OCI-LY7 (cell line): ENCODE data around the gene EPHB1. TPM values are rescaled to one million over a fixed set of nuclear protein-coding genes. Genes with fewer than 3 reads are reported as not detected.

ENCODE experiments used
- BruUV-seq: library from RNA; stranded (reverse); fragments of 400-500 nt; replicated peaks from 2 replicates; lab custom pipeline; 2021; lab: Mats Ljungman, UMichigan
- CTCF ChIA-PET: fragments of 300-600 bp; sonication (Branson Sonifier 250); formaldehyde crosslinking; loops from one replicate; lab custom pipeline; 2022; ENCODE audit warnings: antibody characterized with exemption; ENCODE audit not compliant: unreplicated experiment; lab: Charles Lee
- POLR2A ChIA-PET: fragments of 300-600 bp; sonication (Branson Sonifier 250); formaldehyde crosslinking; loops from one replicate; lab custom pipeline; 2022; ENCODE audit warnings: antibody characterized with exemption; lab: Charles Lee
- DNase-seq: peaks from one replicate; pipeline ENCODE4 v3.0.0-alpha.2; 2015; ENCODE audit warnings: low spot score
- H2AFZ ChIP-seq: fragments of 200-600 bp; sonication (generic), shearing (Covaris generic); 2 replicates; pipeline ENCODE4 v1.6.1; 2014; ENCODE audit warnings: mild to moderate bottlenecking, antibody characterized with exemption, low read length, moderate library complexity
- H3K27ac ChIP-seq: fragments of 200-600 bp; sonication (generic); 2 replicates; pipeline ENCODE4 v1.5.1; 2014; ENCODE audit warnings: mixed run types, low read depth, mild to moderate bottlenecking, moderate library complexity, low read length, inconsistent platforms; ENCODE audit not compliant: poor library complexity, severe bottlenecking
- H3K36me3 ChIP-seq: fragments of 200-600 bp; sonication (generic); 2 replicates; pipeline ENCODE4 v1.6.1; 2014; ENCODE audit warnings: mild to moderate bottlenecking, antibody characterized with exemption, low read length, moderate library complexity, mixed read lengths; ENCODE audit not compliant: insufficient read depth
- H3K4me1 ChIP-seq: fragments of 200-600 bp; sonication (generic); 2 replicates; pipeline ENCODE4 v1.5.1; 2014; ENCODE audit warnings: mild to moderate bottlenecking, low read length; ENCODE audit not compliant: insufficient read depth, poor library complexity, severe bottlenecking
- H3K4me2 ChIP-seq: fragments of 200-600 bp; sonication (generic); 2 replicates; pipeline ENCODE4 v1.6.1; 2014; ENCODE audit warnings: mild to moderate bottlenecking, low read length
- H3K4me3 ChIP-seq: fragments of 200-600 bp; sonication (generic); 2 replicates; pipeline ENCODE4 v1.5.1; 2014; ENCODE audit warnings: mild to moderate bottlenecking, low read depth, low read length; ENCODE audit not compliant: poor library complexity, severe bottlenecking
- H3K79me2 ChIP-seq: fragments of 200-600 bp; sonication (generic); 2 replicates; pipeline ENCODE4 v1.6.1; 2016; ENCODE audit warnings: low read depth, mild to moderate bottlenecking, low read length, moderate library complexity, mixed read lengths; ENCODE audit not compliant: insufficient read depth
- H3K9me2 ChIP-seq: fragments of 200-600 bp; sonication (generic); 2 replicates; pipeline ENCODE4 v1.6.1; 2016; ENCODE audit warnings: mild to moderate bottlenecking, low read length, mixed read lengths; ENCODE audit not compliant: insufficient read depth
- H3K9me3 ChIP-seq: fragments of 200-600 bp; sonication (generic); 2 replicates; pipeline ENCODE4 v1.6.1; 2014; ENCODE audit warnings: mild to moderate bottlenecking, mixed run types, low read length, mixed read lengths
- H4K20me1 ChIP-seq: fragments of 200-600 bp; sonication (generic); 2 replicates; pipeline ENCODE4 v1.6.1; 2014; ENCODE audit warnings: mild to moderate bottlenecking, antibody characterized with exemption, low read length, moderate library complexity, mixed read lengths; ENCODE audit not compliant: insufficient read depth
- EZH2phosphoT487 ChIP-seq: fragments of 200-600 bp; sonication (generic); IDR thresholded peaks from 2 replicates; pipeline ENCODE4 v1.6.1; 2018; ENCODE audit warnings: low read depth, borderline replicate concordance, mild to moderate bottlenecking, mixed run types, antibody characterized with exemption, low read length, moderate library complexity, mixed read lengths
- intact Hi-C: fragments of 100-400 bp; cut with micrococcal nuclease; formaldehyde crosslinking; loops from one replicate; pipeline ENCODE4 v1.10.0; 2022; ENCODE audit not compliant: unreplicated experiment
- total RNA-seq, 2 experiments: library from RNA; depleted of rRNA in 1 of 2; stranded (reverse); fragments of >200 nt in 1 of 2; shearing (Covaris generic) in 1 of 2; gene quantifications; 2 replicates each; pipeline ENCODE4 v1.2.3, GENCODE V29; 2014 to 2022
- TF ChIP-seq, protein P1 (sequence below): fragments of 200-600 bp; sonication (generic); conservative IDR thresholded peaks from 2 replicates; pipeline ENCODE4 v1.5.1; 2014; ENCODE audit warnings: mild to moderate bottlenecking, antibody characterized with exemption, low read length, moderate library complexity, mixed read lengths

Gene EPHB1
- total RNA-seq, 2 experiments from 2014 or later: 0.54 to 1.3 TPM

DNA sequence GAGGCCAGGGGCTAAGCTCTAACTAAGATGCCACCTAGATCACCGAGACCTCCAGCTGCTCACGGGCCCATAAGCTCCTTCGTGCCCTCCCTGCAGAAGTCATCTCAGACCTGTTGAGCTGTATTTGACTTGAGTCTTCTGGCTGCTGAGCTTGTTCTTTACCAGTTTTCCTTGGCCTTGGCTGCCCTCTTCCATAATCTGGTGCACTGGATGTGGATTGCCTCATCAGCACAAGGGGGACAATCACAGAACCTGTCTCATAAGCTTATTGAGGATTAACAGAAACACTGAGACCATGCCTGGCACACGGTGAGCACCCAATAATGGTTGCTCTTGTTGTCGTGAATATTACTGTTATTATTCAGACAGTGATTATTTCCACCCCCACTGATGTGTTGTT, 101.1 kb downstream of the EPHB1 start:
- POLR2A ChIA-PET: interaction anchor here (0.8 kb wide), 1 partner anchor 72 kb away, joined by 3 read pairs; no protein-coding TSS in a partner anchor
- BruUV-seq: no TSS peak
- intact Hi-C loops: no loop called here
- Histone ChIP-seq H3K27ac (no peak overlapping the region), H2AFZ (no peak overlapping the region), H3K9me2 (no peaks in the 10 kb centered on the region), H3K4me3 (no peak overlapping the region), H3K9me3 (no peaks in the 10 kb centered on the region), H3K36me3 (no peaks in the 10 kb centered on the region), H3K4me1 (no peaks in the 10 kb centered on the region), H3K4me2 (no peak overlapping the region), H4K20me1 (no peaks in the 10 kb centered on the region), H3K79me2 (no peaks in the 10 kb centered on the region)
- CTCF ChIA-PET: interaction anchor here (0.5 kb wide), 1 partner anchor 112 kb away, joined by 3 read pairs; no protein-coding TSS in a partner anchor
- TF ChIP-seq, protein P1, sequence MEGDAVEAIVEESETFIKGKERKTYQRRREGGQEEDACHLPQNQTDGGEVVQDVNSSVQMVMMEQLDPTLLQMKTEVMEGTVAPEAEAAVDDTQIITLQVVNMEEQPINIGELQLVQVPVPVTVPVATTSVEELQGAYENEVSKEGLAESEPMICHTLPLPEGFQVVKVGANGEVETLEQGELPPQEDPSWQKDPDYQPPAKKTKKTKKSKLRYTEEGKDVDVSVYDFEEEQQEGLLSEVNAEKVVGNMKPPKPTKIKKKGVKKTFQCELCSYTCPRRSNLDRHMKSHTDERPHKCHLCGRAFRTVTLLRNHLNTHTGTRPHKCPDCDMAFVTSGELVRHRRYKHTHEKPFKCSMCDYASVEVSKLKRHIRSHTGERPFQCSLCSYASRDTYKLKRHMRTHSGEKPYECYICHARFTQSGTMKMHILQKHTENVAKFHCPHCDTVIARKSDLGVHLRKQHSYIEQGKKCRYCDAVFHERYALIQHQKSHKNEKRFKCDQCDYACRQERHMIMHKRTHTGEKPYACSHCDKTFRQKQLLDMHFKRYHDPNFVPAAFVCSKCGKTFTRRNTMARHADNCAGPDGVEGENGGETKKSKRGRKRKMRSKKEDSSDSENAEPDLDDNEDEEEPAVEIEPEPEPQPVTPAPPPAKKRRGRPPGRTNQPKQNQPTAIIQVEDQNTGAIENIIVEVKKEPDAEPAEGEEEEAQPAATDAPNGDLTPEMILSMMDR: no peak
- TF ChIP-seq EZH2phosphoT487: no peak
- no peak for DNase-seq

DNA sequence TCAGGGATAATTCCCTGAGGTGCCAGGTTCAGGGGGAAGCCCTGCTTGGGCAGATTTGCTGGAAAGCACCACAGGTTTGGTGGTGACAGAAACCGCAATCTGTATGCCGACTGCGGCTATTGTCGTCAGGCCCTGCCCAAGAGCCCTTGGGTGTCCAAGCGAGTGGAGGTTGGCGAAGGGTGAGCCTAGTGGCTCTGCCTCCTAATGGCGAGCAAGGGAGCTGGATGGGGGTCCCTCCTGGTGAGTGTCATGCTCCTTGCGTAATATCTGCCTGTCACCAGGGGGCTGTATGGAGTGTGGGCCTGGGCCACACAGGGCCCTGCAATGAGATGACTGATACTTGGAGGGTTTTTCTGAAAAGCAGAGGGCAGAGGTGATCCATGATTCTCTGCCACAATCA, 101.6 kb downstream of the EPHB1 start:
- Histone ChIP-seq H2AFZ (no peak overlapping the region), H3K4me2 (no peak overlapping the region), H4K20me1 (no peaks in the 10 kb centered on the region), H3K27ac (no peak overlapping the region), H3K4me1 (no peaks in the 10 kb centered on the region), H3K79me2 (no peaks in the 10 kb centered on the region), H3K4me3 (no peak overlapping the region), H3K9me3 (no peaks in the 10 kb centered on the region), H3K36me3 (no peaks in the 10 kb centered on the region), H3K9me2 (no peaks in the 10 kb centered on the region)
- POLR2A ChIA-PET: no interaction called here
- TF ChIP-seq, protein P1: no peak
- TF ChIP-seq EZH2phosphoT487: no peak
- no peak for DNase-seq
- BruUV-seq: no TSS peak
- intact Hi-C loops: no loop called here
- CTCF ChIA-PET: interaction anchor here (0.5 kb wide), 1 partner anchor 111 kb away, joined by 3 read pairs; no protein-coding TSS in a partner anchor

DNA sequence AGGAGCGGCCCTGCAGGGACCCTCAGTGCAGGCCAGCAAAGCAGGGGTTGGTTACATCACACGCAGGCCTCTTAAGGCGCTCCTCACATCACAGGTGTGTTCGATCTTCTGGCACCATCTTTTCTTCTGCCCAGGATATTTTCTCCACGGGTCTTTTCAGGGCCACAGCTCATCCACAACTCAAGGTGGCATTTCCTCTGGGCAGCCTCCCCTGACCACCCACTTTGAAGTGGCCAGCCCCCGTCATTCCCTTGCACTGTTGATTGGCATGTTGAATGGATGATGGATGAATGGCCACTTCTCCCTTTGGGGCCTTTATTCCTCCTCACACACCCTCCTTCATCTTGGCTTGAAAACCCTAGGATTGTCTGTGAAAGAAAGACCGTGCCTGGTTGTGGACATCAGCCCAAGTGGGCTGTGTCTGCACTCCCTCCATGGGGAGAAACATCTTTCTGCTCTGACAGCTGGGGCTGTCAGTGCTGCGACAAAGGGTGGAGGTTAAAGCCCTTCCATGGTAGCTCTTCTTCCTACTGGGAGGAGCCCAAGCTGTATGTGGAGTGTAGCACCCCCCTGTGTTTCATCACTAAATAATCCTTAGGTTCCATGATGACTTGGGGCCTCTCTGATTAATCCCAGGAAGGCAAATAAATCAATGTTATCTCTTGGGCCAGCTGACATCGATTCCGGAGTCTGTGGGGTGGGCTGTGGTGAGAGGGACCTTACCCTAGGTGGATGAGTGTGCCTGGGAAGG, 102.5 kb downstream of the EPHB1 start:
- H3K27ac ChIP-seq: no peak overlapping the region
- no peaks in the 10 kb centered on the region for H3K79me2 ChIP-seq
- CTCF ChIA-PET: no interaction called here
- POLR2A ChIA-PET: interaction anchor here (0.7 kb wide), 1 partner anchor 42 kb away, joined by 3 read pairs; no protein-coding TSS in a partner anchor
- peak; percentile 1 for DNase-seq
- H3K9me2 ChIP-seq: no peaks in the 10 kb centered on the region
- no peak for TF ChIP-seq EZH2phosphoT487
- TF ChIP-seq, protein P1: no peak
- BruUV-seq: no TSS peak
- no peaks in the 10 kb centered on the region for H3K4me1 ChIP-seq
- H3K4me2 ChIP-seq: no peak overlapping the region
- no peak overlapping the region for H3K4me3 ChIP-seq
- intact Hi-C loops: no loop called here
- H2AFZ ChIP-seq: no peak overlapping the region
- no peaks in the 10 kb centered on the region for H3K36me3 ChIP-seq
- H4K20me1 ChIP-seq: no peaks in the 10 kb centered on the region
- H3K9me3 ChIP-seq: no peaks in the 10 kb centered on the region
